Spleen (tissue), 11 donors: ENCODE measurements around the gene PINK1. TPM values are rescaled to one million over a fixed set of nuclear protein-coding genes. Genes with fewer than 3 reads are reported as not detected.
A peak's percentile ranks its signal among the peaks of the same experiment; 100 is the strongest.

ENCODE experiments used
- DNase-seq: peaks from one replicate; pipeline ENCODE4 v3.0.0-alpha.2; 2020
- H3K27ac ChIP-seq, 8 donors: fragments of 200-600 bp; sonication (generic) in 7 of 8; 1 replicate in 4 of 8; 2 replicates in 4 of 8; pipeline versions ENCODE4 v1.5.0 to v1.8.0; 2016 to 2021; ENCODE audit warnings: inconsistent platforms in 4 of 8, mild to moderate bottlenecking in 4 of 8, moderate library complexity in 1 of 8
- H3K27me3 ChIP-seq, 7 donors: fragments of 200-600 bp; sonication (generic) in 6 of 7; replicated peaks in 1 of 7; 1 replicate in 4 of 7; 2 replicates in 3 of 7; pipeline versions ENCODE4 v1.5.0 to v1.8.0; 2016 to 2021; ENCODE audit warnings: inconsistent platforms in 3 of 7, mild to moderate bottlenecking in 1 of 7
- H3K36me3 ChIP-seq, 6 donors: fragments of 200-600 bp; sonication (generic) in 5 of 6; 1 replicate in 4 of 6; 2 replicates in 2 of 6; pipeline versions ENCODE4 v1.5.0 to v1.8.0; 2016 to 2021; ENCODE audit warnings: inconsistent platforms in 2 of 6
- H3K4me1 ChIP-seq, 6 donors: fragments of 200-600 bp; sonication (generic) in 5 of 6; 1 replicate in 3 of 6; 2 replicates in 3 of 6; pipeline versions ENCODE4 v1.5.0 to v1.8.0; 2016 to 2021; ENCODE audit warnings: inconsistent platforms in 3 of 6
- H3K4me3 ChIP-seq, 8 donors: fragments of 200-600 bp; sonication (generic) in 7 of 8; 1 replicate in 4 of 8; 2 replicates in 4 of 8; pipeline versions ENCODE4 v1.5.0 to v1.8.0; 2016 to 2021; ENCODE audit warnings: inconsistent platforms in 4 of 8, mild to moderate bottlenecking in 4 of 8, moderate library complexity in 2 of 8
- H3K9me3 ChIP-seq, 8 donors: fragments of 200-600 bp; sonication (generic) in 7 of 8; 1 replicate in 4 of 8; 2 replicates in 4 of 8; pipeline versions ENCODE4 v1.5.0 to v1.8.0; 2016 to 2021; ENCODE audit warnings: inconsistent platforms in 4 of 8
- CTCF ChIP-seq, 11 experiments: fragments of 200-600 bp in 7 of 11; fragments of 450-650 bp in 4 of 11; sonication (generic) in 4 of 11; IDR thresholded peaks in 8 of 11; conservative IDR thresholded peaks in 3 of 11; 1 replicate in 7 of 11; 2 replicates in 4 of 11; pipeline versions ENCODE4 v1.4.0 to v1.8.0; 2016 to 2021; ENCODE audit warnings: antibody characterized with exemption in 11 of 11, inconsistent platforms in 4 of 11, mild to moderate bottlenecking in 1 of 11
- POLR2A ChIP-seq, 3 donors: fragments of 450-650 bp; IDR thresholded peaks; one replicate each; pipeline ENCODE4 v1.5.1; 2017; ENCODE audit warnings: antibody characterized with exemption in 3 of 3, mild to moderate bottlenecking in 1 of 3
- POLR2AphosphoS5 ChIP-seq, 3 donors: sonication (generic); formaldehyde crosslinking; IDR thresholded peaks; one replicate each; pipeline ENCODE4 v1.5.1; 2017; ENCODE audit warnings: antibody characterized with exemption in 3 of 3
- WGBS, 5 donors: extraction: QIAGEN DNeasy Blood & Tissue Kit in 3 of 5; methylation state at CpG; one replicate each; pipeline versions ENCODE4 v1.1.5 to v1.1.7; 2013 to 2018; 5-methylcytosine and 5-hydroxymethylcytosine counted together
- intact Hi-C: fragments of 100-400 bp; cut with DNase I; formaldehyde crosslinking; loops from one replicate; pipeline ENCODE4 v1.15.0; 2023; ENCODE audit warnings: low total_unique reads
- polyA plus RNA-seq, 3 donors: library from polyadenylated mRNA; stranded (reverse); fragments of 200-250 nt; gene quantifications; one replicate each; pipeline ENCODE4 v1.2.1, GENCODE V29; 2013
- total RNA-seq, 7 donors: library from RNA; depleted of rRNA in 3 of 7; stranded (reverse); fragments of >200 nt in 3 of 7; fragmentation: NEBNext Ultra II Directional in 4 of 7; extraction: Animal tissue kit (Norgen Biotek cat#: 25700) in 4 of 7; gene quantifications; one replicate each; pipeline versions ENCODE4 v1.1.0 to v1.2.1, GENCODE V29; 2016 to 2021
- donor health status: healthy with polysubstance abuse.
- donor health status: DM: no; HTN: no; CAD: no; lungs with moderate emphysema.
- donor health status: DM: no; HTN: no; CAD: no.
- donor health status: Bipolar disorder and iron deficiency.
- donor health status: healthy.
- donor health status: DM: no; HTN: no; CAD: no.
- donor health status: DM: yes; HTN: yes; CAD: no.

The PINK1 gene
- total and polyA plus RNA-seq, 10 donors = 20.3 to 73.4 (median 47.9) TPM

- no peaks in the 10 kb centered on the region for H3K9me3 ChIP-seq
- peak overlapping the region; percentile 5 to 90 (median 73) for H3K27ac ChIP-seq
- no peaks in the 10 kb centered on the region for H3K27me3 ChIP-seq
- H3K4me3 ChIP-seq = no peak overlapping the region
- no peak for DNase-seq
- intact Hi-C loops = no loop called here
- WGBS, 5 donors = 56 to 81% (median 72%) methylated on average over 8 to 16 of the region's 16 CpGs
- H3K4me1 ChIP-seq = peaks cover 5 to 58% (median 32%) of the 10 kb centered on the region in 6 donors
- peaks cover 0 to 35% (median 0%) of the 10 kb centered on the region in 6 donors for H3K36me3 ChIP-seq
- TF ChIP-seq POLR2AphosphoS5 (IDR thresholded peaks at IDR 0.05) (peak; percentile 53 to 80 (median 67)), CTCF (IDR thresholded peaks at IDR 0.05 in 8 of 11, conservative IDR thresholded peaks at IDR 0.05 in 3 of 11) (no peak)
Observed at GRCh38 chr1:20666146-20666545, 32.9 kb downstream of the PINK1 start.

GRCh38 chr1:20666804-20667203 is 33.5 kb downstream of the PINK1 start:
- intact Hi-C loops = no loop called here
- WGBS, 5 donors = 99 to 100% (median 100%) methylated on average over 1 of the region's 1 CpG

DNA sequence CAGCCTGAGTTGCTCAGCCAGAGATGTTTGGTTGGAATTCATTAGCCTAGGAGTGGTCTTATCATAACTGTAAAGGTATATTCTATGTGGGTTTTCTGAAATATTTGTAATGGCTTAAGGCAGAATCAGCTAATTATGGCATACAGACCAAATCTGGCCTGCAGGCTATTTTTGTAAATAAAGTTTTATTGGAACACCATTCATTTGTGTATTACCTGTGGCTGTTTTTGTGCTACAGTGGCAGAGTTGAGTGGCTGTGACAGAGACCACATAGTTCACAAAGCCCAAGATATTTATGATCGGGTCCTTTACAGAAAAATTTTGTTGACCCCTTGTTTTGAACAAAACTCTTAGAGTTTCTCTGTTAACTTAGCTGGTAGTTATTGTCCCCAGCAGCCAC is 35.3 kb downstream of the PINK1 start:
- H3K9me3 ChIP-seq = no peaks in the 10 kb centered on the region
- intact Hi-C loops = no loop called here
- DNase-seq = no peak
- peaks cover 2 to 35% (median 12%) of the 10 kb centered on the region in 6 donors for H3K4me1 ChIP-seq
- peaks cover 0 to 60% (median 2%) of the 10 kb centered on the region in 6 donors for H3K36me3 ChIP-seq
- H3K27ac ChIP-seq = peak overlapping the region in 1 of 8 donors; percentile 1
- H3K4me3 ChIP-seq = no peak overlapping the region
- 86 to 97% (median 93%) methylated on average over 1 of the region's 1 CpG for WGBS, 5 donors
- TF ChIP-seq POLR2AphosphoS5 (IDR thresholded peaks at IDR 0.05) = no peak
- TF ChIP-seq CTCF (IDR thresholded peaks at IDR 0.05 in 8 of 11, conservative IDR thresholded peaks at IDR 0.05 in 3 of 11) = no peak
- TF ChIP-seq POLR2A (IDR thresholded peaks at IDR 0.05) = no peak
- H3K27me3 ChIP-seq = no peaks in the 10 kb centered on the region

More at GRCh38 chr1:20666804-20667203, 33.5 kb downstream of the PINK1 start:
- Histone ChIP-seq H3K4me1 (peaks cover 5 to 53% (median 29%) of the 10 kb centered on the region in 6 donors), H3K4me3 (no peak overlapping the region), H3K27me3 (no peaks in the 10 kb centered on the region), H3K9me3 (no peaks in the 10 kb centered on the region), H3K27ac (peak overlapping the region in 7 of 8 donors; percentile 12 to 90 (median 75)), H3K36me3 (peaks cover 0 to 42% (median 2%) of the 10 kb centered on the region in 6 donors)
- no peak for TF ChIP-seq POLR2A (IDR thresholded peaks at IDR 0.05)
- TF ChIP-seq POLR2AphosphoS5 (IDR thresholded peaks at IDR 0.05) = no peak
- TF ChIP-seq CTCF (IDR thresholded peaks at IDR 0.05 in 8 of 11, conservative IDR thresholded peaks at IDR 0.05 in 3 of 11) = no peak
- DNase-seq = no peak

DNA sequence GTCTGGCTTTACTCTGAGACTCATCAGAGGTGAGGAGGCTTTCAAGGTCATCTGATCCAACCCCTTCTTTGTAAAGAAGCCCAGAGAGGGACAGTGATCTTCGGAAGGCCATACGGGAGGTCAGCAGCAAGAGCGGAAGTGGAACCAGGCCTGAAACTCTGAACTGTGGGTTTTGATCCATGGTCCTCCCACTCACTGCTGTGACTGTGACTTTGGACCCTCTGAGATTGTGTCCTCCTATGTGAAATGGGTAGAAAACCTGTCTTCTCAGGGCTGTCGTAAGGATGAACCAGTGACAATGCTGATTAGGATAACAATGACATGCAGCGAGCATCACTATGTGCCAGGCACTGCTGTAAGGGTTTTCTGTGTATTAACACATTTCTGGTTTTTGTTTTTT is 37.7 kb downstream of the PINK1 start:
- Histone ChIP-seq H3K36me3 (peaks cover 0 to 76% (median 2%) of the 10 kb centered on the region in 6 donors), H3K9me3 (no peaks in the 10 kb centered on the region), H3K4me3 (no peak overlapping the region), H3K27me3 (no peaks in the 10 kb centered on the region), H3K27ac (peak overlapping the region in 1 of 8 donors; percentile 8), H3K4me1 (peaks cover 0 to 21% (median 6%) of the 10 kb centered on the region in 6 donors)
- intact Hi-C loops = no loop called here
- 83 to 96% (median 87%) methylated on average over 5 of the region's 5 CpGs for WGBS, 5 donors
- no peak for DNase-seq
- TF ChIP-seq POLR2AphosphoS5 (IDR thresholded peaks at IDR 0.05) (no peak), POLR2A (IDR thresholded peaks at IDR 0.05) (no peak), CTCF (IDR thresholded peaks at IDR 0.05 in 8 of 11, conservative IDR thresholded peaks at IDR 0.05 in 3 of 11) (no peak)
